HG03442 (cell line): ENCODE results near the gene CNDP1.

Source experiments
- ATAC-seq: cut with Tn5 transposase; IDR thresholded peaks from one replicate; pipeline ENCODE4 v1.9.1; 2021; ENCODE audit warnings: mild to moderate bottlenecking, moderate library complexity; ENCODE audit not compliant: unreplicated experiment

CNDP1 gene

GRCh38 chr18:74622072-74622471 is 87.8 kb downstream of the CNDP1 start:
- no peak for ATAC-seq

- ATAC-seq = no peak
These were observed 88.9 kb downstream of the CNDP1 start for GRCh38 chr18:74623047-74623816.

GRCh38 chr18:74624466-74624865 is 90.2 kb downstream of the CNDP1 start:
- no peak for ATAC-seq

GRCh38 chr18:74625157-74625556 is 90.9 kb downstream of the CNDP1 start:
- ATAC-seq = no peak

DNA sequence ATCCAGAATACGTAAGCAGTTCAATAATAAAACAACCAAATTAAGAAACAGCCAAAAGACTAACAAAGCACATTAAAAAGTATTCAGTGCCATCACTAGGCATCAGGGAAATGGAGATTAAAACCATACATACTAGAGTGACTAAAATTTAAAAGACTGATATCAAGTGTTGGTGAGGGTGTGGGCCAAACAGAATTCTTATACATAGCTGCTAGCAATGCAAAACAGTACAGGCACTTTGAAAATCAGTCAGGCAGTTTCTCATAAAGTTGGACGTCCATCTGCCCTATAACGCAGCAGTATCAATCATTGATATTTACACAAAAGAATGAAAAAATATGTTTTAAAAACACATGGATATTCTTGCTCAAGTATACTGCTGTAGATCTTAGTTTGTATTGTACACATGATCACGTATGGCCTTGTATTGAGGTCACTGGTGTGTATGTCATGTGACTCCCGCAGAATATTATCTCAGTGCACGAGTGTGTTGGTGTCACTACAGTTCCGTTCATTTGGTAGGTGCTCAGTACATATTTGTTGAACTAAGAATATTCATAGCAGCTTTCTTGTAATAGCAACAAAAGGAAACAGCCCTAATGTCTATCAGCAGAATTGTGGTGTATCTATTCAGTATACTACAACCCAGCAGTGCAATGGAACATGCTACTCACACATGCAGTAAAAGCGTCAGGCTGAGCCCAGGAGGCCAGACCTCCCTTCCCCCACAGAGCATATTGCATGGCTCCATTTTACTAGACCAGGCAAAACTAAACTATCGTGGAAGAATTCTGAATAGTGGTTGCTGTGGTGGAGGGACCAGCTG is 92.0 kb downstream of the CNDP1 start:
- ATAC-seq = no peak

DNA sequence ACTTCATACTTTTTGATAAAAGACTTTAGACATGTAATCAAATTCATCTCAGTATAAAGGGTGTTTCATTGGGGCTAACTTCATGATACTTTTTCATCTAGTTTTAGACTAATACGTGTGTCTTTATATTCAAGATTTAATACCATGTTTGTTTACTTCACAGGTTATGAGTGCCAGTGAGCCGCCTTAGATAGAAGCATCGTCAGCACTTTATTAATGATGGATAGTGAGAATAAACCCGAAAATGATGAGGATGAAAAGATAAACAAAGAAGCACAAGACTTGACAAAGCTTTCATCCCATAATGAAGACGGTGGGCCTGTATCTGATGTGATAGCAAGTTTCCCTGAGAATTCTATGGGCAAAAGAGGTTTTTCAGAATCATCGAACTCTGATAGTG is 96.5 kb downstream of the CNDP1 start:
- no peak for ATAC-seq

DNA sequence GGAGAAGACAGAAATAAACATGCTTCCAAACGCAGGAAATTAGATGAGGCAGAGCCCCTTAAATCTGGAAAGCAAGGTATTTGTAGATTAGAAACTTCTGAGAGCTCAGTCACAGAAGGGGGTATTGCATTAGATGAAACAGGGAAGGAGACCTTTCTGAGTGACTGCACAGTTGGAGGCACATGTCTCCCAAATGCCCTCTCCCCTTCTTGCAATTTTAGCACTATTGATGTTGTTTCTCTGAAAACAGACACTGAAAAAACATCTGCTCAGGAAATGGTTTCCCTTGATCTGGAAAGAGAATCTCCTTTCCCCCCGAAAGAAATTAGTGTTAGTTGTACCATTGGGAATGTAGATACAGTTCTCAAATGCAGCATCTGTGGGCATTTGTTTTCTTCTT is 96.9 kb downstream of the CNDP1 start:
- no peak for ATAC-seq

DNA sequence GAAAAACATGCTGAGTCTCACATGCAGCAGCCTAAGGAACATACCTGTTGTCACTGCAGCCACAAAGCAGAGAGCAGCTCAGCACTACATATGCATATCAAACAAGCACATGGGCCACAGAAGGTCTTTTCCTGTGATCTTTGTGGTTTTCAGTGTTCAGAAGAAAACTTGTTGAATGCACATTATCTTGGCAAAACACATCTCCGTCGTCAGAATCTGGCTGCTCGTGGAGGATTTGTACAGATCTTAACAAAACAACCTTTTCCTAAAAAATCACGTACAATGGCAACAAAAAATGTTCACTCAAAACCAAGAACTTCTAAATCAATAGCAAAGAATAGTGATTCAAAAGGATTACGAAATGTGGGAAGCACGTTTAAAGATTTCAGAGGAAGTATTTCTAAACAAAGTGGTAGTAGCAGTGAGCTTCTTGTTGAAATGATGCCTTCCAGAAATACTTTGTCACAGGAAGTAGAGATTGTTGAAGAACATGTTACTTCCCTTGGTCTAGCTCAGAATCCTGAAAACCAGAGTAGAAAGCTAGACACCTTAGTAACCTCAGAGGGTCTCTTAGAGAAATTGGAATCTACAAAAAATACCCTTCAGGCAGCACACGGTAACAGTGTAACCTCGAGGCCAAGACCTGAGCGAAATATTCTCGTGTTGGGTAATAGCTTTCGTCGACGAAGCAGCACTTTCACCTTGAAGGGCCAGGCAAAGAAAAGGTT is 97.5 kb downstream of the CNDP1 start:
- ATAC-seq = no peak

- ATAC-seq = no peak
These were observed 98.0 kb downstream of the CNDP1 start for GRCh38 chr18:74632351-74632679.

- no peak for ATAC-seq
These were observed 98.6 kb downstream of the CNDP1 start for GRCh38 chr18:74632856-74633255.

DNA sequence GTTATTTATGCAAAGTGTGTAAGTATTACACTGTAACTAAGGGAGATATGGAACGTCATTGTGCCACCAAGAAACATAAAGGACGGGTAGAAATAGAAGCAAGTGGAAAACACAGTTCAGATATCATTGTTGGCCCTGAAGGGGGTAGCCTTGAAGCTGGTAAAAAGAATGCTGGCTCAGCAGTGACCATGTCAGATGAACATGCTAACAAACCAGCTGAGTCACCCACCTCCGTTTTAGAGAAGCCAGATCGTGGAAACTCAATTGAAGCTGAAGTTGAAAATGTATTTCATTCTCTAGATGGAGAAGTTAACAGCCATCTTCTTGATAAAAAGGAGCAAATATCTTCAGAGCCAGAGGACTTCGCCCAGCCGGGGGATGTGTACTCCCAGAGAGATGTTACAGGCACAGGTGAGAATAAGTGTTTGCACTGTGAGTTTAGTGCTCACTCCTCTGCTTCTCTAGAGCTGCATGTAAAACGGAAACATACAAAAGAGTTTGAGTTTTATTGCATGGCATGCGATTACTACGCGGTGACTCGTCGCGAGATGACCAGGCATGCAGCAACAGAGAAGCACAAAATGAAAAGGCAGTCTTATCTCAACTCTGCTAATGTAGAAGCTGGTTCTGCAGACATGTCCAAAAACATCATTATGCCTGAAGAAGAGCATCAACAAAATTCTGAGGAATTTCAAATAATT is 99.5 kb downstream of the CNDP1 start:
- ATAC-seq = no peak

DNA sequence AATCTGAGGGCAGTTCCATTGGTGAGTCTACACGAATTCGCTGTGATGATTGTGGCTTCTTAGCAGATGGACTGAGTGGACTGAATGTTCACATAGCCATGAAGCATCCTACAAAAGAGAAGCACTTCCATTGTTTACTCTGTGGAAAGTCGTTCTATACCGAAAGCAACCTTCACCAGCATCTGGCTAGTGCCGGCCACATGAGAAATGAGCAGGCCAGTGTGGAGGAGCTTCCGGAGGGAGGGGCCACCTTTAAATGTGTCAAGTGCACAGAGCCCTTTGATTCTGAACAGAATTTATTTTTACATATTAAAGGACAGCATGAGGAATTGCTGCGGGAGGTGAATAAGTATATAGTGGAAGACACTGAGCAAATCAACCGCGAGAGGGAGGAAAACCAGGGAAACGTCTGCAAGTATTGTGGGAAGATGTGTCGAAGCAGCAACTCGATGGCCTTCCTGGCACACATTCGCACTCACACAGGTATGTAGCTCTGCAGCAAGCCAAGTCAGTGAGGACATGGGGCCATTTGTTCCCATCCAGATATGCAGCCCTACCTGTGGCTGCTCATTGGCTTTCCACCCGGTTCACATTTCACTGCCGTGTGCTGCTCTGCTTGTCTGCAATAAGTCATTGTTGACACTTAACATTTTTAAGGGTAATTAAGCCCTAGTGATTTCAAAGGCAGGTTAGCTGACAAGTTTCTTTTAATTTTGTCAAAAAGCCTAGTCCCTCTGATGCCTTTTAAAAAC is 101.1 kb downstream of the CNDP1 start:
- no peak for ATAC-seq
